OCI-M1 (cell line): ENCODE measurements around the gene GMEB2.
"Not testable (repeated sequence)": the region's sequence is repeated elsewhere in the genome, so short reads cannot be mapped to it uniquely, and the experiment has no call there.

Source experiments
- DNase-seq: peaks from one replicate; lab custom pipeline; 2025; lab: John Stamatoyannopoulos, UW

The GMEB2 gene

GRCh38 chr20:63626424-63627128, at the start of gene GMEB2:
Gene GMEB2 (minus strand): TSS chr20:63627101. CDS start chr20:63619397, 7,704 bp downstream.
- peak; percentile 87 for DNase-seq

GRCh38 chr20:63675681-63676368, 48.9 kb upstream of the GMEB2 start:
- no peak for DNase-seq

- no peak for DNase-seq
Measured at GRCh38 chr20:63673951-63674350, 47.0 kb upstream of the GMEB2 start.

GRCh38 chr20:63672666-63673065, 45.8 kb upstream of the GMEB2 start:
- no peak for DNase-seq

- not testable (repeated sequence) for DNase-seq
Measured at GRCh38 chr20:63671695-63672094, 44.8 kb upstream of the GMEB2 start.

- DNase-seq = no peak
Measured at GRCh38 chr20:63668351-63668750, 41.5 kb upstream of the GMEB2 start.

GRCh38 chr20:63667858-63668257, 41.0 kb upstream of the GMEB2 start:
- no peak for DNase-seq

- no peak for DNase-seq
Measured at GRCh38 chr20:63665708-63666107, 38.8 kb upstream of the GMEB2 start.

GRCh38 chr20:63664861-63665594, 38.1 kb upstream of the GMEB2 start:
- no peak for DNase-seq

- no peak for DNase-seq
Measured at GRCh38 chr20:63664143-63664851, 37.4 kb upstream of the GMEB2 start.

- DNase-seq = no peak
Measured at GRCh38 chr20:63663332-63664066, 36.6 kb upstream of the GMEB2 start.

- DNase-seq = no peak
Measured at GRCh38 chr20:63662813-63663189, 35.9 kb upstream of the GMEB2 start.

- DNase-seq = no peak
Measured at GRCh38 chr20:63661959-63662812, 35.3 kb upstream of the GMEB2 start.

- DNase-seq = no peak
Measured at GRCh38 chr20:63661108-63661507, 34.2 kb upstream of the GMEB2 start.

- DNase-seq = no peak
Measured at GRCh38 chr20:63660622-63661021, 33.7 kb upstream of the GMEB2 start.

GRCh38 chr20:63660174-63660573, 33.3 kb upstream of the GMEB2 start:
- not testable (repeated sequence) for DNase-seq

GRCh38 chr20:63659370-63659769, 32.5 kb upstream of the GMEB2 start:
- no peak for DNase-seq

GRCh38 chr20:63658749-63659187, 31.9 kb upstream of the GMEB2 start:
- DNase-seq = no peak

GRCh38 chr20:63657937-63658748, 31.2 kb upstream of the GMEB2 start, which contains the start of gene RTEL1:
Gene RTEL1 (plus strand): TSS chr20:63658312. CDS start chr20:63659403, 1,091 bp downstream.
- peak; percentile 95 for DNase-seq
